GM18517 (cell line): Measurements from ENCODE around the gene UQCC3.
A peak's percentile ranks its signal among the peaks of the same experiment; 100 is the strongest.
"Not testable (repeated sequence)": the region's sequence is repeated elsewhere in the genome, so short reads cannot be mapped to it uniquely, and the experiment has no call there.

ENCODE experiments used
- ATAC-seq: cut with Tn5 transposase; IDR thresholded peaks from one replicate; pipeline ENCODE4 v1.9.1; 2021; ENCODE audit warnings: mild to moderate bottlenecking, moderate library complexity; ENCODE audit not compliant: unreplicated experiment

UQCC3 gene

DNA sequence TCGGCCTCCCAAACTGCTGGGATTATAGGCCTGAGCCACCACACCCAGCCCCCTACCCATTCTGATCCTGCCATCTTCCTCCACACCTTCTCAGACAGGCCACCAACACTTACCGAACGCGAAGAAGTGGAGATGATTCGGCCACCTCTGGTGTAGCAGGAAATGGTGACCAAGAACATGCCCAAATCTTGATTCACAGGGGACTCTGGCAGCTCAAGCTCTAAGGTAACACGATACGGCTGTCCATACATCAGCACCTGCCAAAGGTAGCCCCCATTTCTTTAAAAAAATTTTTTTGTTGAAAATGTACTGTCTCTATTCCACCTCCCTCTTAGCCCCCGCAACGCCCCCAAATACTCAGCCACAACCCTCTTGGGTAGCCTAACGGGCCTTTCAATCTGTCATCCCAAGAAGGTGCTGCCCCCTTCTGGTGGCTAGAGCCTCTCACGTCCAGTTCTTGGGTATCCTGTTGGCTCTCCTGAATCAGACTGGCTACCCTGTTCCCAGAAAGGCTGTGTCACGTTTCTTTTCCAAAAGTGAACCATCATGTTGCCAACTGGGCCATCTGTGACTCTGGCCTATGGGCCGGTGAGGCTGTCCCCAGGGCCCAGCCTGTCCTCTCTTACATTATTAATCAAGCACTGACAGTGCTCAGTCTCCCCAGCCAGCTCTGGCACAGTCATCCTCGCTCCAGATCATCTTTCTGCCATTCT lies 23.1 kb downstream of the UQCC3 start:
- ATAC-seq: no peak

- ATAC-seq: no peak
Measured at GRCh38 chr11:62702246-62702645, 30.8 kb downstream of the UQCC3 start.

DNA sequence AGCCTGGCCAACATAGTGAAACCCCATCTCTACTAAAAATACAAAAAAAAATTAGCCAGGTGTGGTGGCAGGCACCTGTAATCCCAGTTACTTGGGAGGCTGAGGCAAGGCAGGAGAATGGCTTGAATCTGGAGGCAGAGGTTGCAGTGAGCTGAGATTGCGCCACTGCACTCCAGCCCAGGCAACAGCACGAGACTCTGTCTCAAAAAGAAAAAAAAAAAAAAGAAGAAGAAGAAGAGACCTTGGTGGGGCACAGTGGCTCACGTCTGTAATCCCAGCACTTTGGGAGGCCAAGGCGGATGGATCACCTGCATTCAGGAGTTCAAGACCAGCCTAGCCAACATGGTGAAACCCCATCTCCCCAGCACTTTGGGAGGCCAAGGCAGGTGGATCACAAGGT lies 32.4 kb downstream of the UQCC3 start:
- not testable (repeated sequence) for ATAC-seq

DNA sequence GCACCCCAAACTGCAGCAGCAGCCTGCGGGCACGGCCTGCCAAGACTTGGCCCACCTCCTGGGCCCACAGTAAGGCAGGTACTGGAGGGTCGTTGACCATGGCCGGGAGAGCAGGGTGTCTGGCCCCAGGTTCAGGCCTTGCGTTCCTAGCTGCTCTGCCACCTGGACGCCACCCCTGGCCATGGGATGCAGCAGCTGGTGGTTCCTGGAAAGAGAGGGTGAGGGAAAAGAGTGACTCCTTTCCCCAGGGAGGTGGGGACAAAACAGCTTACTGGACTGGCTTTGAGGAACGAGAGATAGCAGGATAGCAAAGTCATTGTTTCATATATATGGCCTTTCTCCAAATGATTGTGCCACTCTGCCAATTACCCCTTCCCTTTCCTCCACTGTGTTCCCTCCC lies 33.9 kb downstream of the UQCC3 start:
- no peak for ATAC-seq

DNA sequence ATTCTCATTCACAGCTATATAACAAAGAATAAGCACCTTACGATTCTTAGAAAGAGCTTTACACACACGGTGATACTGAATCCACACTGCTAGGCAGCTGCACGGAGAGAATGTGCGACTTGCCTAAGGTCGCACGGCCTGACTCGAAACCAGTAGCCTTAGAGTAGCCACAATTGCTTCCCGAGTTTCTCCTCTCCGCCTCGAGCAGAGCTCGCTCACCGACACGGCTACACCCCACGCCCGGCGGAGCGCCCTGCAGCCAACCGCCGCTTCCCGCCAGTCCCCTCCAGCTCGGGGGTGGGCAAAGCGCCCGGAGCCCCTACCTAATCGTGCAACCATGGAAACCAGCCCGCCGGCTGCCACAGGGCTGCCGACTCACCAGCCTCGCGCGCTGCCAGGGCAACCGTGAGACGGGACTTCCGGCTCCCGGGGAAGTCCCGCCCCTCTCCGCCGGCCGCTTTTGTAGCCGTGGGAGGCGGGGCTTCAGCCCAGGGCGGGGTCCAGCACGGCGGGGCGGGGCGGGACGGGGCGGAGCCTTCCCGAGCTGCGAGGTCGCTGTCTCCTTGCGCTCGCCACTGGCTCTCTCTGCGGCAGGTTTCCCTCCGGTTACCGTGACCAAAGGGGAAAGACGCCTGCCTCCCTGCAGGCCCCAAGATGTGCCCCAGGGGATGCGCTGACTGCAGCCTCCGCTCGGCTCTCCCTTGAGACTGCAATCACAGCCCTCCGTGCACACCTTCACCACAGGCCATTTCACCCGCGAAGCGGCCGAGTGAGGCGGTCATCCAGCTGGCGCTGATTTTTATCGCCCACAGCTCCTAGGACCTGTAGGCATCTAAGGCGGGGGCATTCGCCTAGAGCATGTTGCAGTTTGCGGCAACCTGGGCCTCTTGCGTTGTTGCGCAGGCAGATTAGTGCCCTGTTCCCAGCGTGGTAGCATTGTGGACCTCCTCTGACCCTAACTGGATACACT lies 34.7 kb downstream of the UQCC3 start:
- ATAC-seq: peak; percentile 34

- ATAC-seq: no peak
Measured at GRCh38 chr11:62706850-62707247, 35.4 kb downstream of the UQCC3 start.

- no peak for ATAC-seq
Measured at GRCh38 chr11:62707277-62707861, 35.9 kb downstream of the UQCC3 start, which contains the start of the genes BSCL2 and GNG3. TSS of gene BSCL2 (minus strand) at chr11:62707424. CDS start at chr11:62707195, 229 bp downstream. TSS of gene GNG3 (plus strand) at chr11:62707676. CDS start at chr11:62708296, 620 bp downstream.

- ATAC-seq: no peak
Measured at GRCh38 chr11:62708392-62708791, 36.9 kb downstream of the UQCC3 start.

GRCh38 chr11:62708793-62709192 lies 37.3 kb downstream of the UQCC3 start:
- no peak for ATAC-seq

DNA sequence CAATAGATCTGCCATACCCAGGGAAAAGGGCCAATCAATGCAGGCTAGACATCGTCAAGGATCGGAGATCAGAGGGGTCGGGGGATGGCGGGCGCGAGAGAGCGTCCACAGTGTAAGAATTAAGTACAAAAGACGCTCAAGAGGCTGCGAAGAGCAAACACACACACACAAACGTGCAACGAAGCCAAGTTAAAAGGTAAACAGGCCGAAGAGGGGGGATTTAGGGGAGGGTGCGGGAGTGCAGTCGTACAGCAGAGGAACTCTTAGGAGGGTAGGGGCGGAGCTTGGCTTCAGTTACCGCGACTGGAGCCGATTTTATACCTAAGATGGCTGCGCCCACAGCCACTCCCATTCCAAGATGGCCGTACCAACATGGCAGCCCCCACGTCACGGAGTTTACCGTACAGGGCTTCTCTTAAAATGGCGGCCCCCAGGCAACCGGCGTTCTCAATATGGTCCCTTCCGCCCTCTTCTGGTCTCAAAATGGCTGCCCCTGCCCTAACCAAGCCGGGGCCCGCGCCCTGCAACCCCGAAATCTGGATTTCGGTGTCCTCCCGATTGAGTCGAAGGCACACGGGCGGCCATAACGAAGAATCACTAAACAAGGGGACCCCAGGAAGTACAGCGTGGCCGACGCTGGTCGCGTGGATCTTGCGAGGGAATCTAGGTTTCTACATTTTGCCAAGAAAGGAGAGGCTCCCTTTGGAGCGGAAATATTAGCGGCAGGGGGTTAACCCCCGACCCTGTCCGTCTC lies 38.0 kb downstream of the UQCC3 start:
- ATAC-seq: peak; percentile 70

DNA sequence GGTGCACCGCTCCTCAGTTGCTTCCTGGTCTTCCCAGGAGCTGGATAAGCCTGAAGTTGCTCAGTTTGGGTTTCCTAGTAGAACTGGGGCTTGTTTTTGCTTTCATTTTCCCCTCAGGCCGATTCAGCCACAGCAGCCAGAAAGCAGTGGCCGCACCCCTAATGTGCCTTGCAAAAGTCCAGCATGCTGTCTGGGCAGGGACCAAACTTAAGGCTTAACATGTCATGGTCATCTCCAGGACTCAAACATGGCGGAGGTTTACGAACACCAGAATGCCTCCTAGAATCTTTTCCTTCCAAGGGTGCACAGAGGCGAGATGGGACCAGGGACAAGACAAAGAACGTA lies 38.5 kb downstream of the UQCC3 start:
- no peak for ATAC-seq

GRCh38 chr11:62712276-62712812 lies 40.9 kb downstream of the UQCC3 start:
- no peak for ATAC-seq

- no peak for ATAC-seq
Measured at GRCh38 chr11:62712861-62713260, 41.4 kb downstream of the UQCC3 start.

DNA sequence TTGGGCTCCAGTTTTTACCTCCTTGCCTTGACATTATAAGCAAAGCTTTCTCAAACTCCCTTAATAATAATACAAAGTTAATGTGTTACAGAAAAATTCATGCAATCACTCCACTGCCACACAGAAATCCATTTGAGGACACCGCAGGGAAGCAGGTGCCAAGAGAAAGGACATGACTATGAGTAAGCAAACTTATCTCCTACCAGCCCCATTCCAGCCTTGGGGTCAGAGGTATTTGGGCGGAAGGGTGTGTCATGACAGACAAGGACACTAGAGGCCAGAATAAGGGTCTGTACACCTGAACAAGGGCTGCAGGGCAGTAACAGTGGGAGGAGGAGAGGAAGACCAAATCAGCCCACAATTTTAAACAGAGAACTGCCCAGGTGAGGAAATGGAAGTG lies 41.9 kb downstream of the UQCC3 start:
- no peak for ATAC-seq

GRCh38 chr11:62715150-62716130 lies 44.0 kb downstream of the UQCC3 start:
- ATAC-seq: no peak

GRCh38 chr11:62716206-62716605 lies 44.7 kb downstream of the UQCC3 start:
- ATAC-seq: no peak

GRCh38 chr11:62716816-62717215 lies 45.3 kb downstream of the UQCC3 start:
- no peak for ATAC-seq

DNA sequence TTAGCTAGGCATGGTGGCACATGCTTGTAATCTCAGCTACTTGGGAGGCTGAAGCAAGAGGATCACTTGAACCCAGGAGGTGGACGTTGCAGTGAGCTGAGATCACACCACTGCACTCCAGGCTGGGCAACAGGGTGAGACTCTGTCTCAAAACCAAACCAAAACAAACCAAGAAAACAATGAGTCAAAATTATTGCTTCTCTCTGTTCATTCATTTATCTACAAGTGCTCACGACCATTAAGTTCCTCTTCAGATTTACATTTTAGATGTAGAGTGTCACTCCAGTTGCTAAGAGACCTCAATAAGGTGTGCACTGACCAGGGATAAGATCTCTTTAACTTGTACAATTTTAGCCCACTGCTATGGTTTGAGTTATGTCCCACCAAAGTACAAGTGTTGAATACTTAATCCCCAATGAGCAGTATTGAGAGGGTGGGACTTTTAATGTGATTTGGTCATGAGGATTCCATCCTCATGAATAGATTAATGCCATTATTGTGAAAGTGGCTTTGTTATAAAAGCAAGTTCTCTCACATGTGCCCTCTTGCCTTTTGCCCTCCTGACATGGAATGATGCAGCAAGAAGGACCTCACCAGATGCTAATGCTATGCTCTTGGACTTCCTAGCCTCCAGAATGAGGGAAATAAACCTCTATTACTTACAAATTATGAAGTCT lies 48.0 kb downstream of the UQCC3 start:
- ATAC-seq: no peak

DNA sequence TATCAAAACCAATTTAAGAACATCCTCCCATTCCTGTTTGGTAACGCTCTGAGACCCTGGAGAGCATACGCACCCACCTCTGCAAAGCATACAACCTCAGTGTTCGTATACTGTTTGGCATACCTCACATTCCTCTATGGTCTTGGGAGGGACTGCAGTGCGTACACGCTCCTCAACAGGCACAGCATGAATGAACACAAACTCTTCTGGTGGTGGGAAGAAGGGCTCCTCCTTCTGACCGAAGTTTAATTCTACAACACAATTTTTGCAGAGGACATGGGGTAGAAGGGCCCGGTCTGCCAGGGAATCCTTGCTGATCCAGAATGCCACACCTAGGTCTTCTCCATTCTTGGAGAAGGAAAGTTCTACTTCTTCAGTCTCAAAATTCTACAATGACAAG lies 50.5 kb downstream of the UQCC3 start:
- ATAC-seq: no peak
